Activated CD4-positive, alpha-beta T cell treated with anti-CD3 and anti-CD28 coated beads for 36 hours (primary cell): Measurements from ENCODE around the gene CERS1. TPM values are rescaled to one million over a fixed set of nuclear protein-coding genes. Genes with fewer than 3 reads are reported as not detected.

Experiments
- ATAC-seq: fragments of 200-7000 bp; cut with Tn5 transposase; one replicate; pipeline ENCODE4 v1.10.0; 2021; ENCODE audit warnings: mild to moderate bottlenecking, moderate library complexity
- CTCF ChIA-PET: fragments of 350-600 bp; sonication (Branson Sonifier 250); formaldehyde crosslinking; loops from one replicate; lab custom pipeline; 2021; ENCODE audit warnings: antibody characterized with exemption; lab: Charles Lee
- POLR2A ChIA-PET: fragments of 350-600 bp; sonication (Branson Sonifier 250); formaldehyde crosslinking; loops from one replicate; lab custom pipeline; 2021; ENCODE audit warnings: antibody characterized with exemption, inconsistent platforms; lab: Charles Lee
- DNase-seq: peaks from one replicate; pipeline ENCODE4 v3.0.0-alpha.2; 2020
- H3K27ac Mint-ChIP-seq: one replicate; pipeline ENCODE4 v1.8.0; 2021; ENCODE audit warnings: mixed read lengths
- H3K27me3 Mint-ChIP-seq: one replicate; pipeline ENCODE4 v1.8.0; 2021; ENCODE audit warnings: mixed read lengths
- H3K36me3 Mint-ChIP-seq: one replicate; pipeline ENCODE4 v1.8.0; 2021; ENCODE audit warnings: low read depth, mixed read lengths
- H3K4me1 Mint-ChIP-seq: one replicate; pipeline ENCODE4 v1.8.0; 2021; ENCODE audit warnings: mixed read lengths
- H3K4me3 Mint-ChIP-seq: one replicate; pipeline ENCODE4 v1.8.0; 2021; ENCODE audit warnings: mild to moderate bottlenecking, moderate library complexity, mixed read lengths
- H3K9me3 Mint-ChIP-seq: one replicate; pipeline ENCODE4 v1.8.0; 2021; ENCODE audit warnings: low read depth, mixed read lengths
- intact Hi-C, 2 experiments: fragments of 100-400 bp; cut with DNase I in 1 of 2; cut with micrococcal nuclease in 1 of 2; formaldehyde crosslinking; loops; one replicate each; pipeline versions ENCODE4 v1.14.2 to v1.15.1; 2022 to 2024; cut with DNase I, micrococcal nuclease
- total RNA-seq, 2 experiments: library from RNA; stranded (reverse); gene quantifications; one replicate each; pipeline ENCODE4 v1.2.3, GENCODE V29; 2021

The CERS1 gene
- total RNA-seq, 2 experiments from 2014 or later, result 0.11 to 0.16 TPM

- ATAC-seq, result no peak
- peak overlapping the region; percentile 35 for H3K4me3 Mint-ChIP-seq
- intact Hi-C loops, result no loop called here
- POLR2A ChIA-PET, result no interaction called here
- H3K27me3 Mint-ChIP-seq, result peaks cover 25% of the 10 kb centered on the region
- H3K27ac Mint-ChIP-seq, result no peak overlapping the region
- DNase-seq, result peak; percentile 26
- H3K36me3 Mint-ChIP-seq, result peaks cover 8% of the 10 kb centered on the region
- CTCF ChIA-PET, result no interaction called here
- H3K9me3 Mint-ChIP-seq, result no peaks in the 10 kb centered on the region
- H3K4me1 Mint-ChIP-seq, result peaks cover 4% of the 10 kb centered on the region
Measured at GRCh38 chr19:18896421-18896841, 473 bp upstream of the CERS1 start.

GRCh38 chr19:18895038-18895823 is 727 bp downstream of the CERS1 start:
- DNase-seq, result no peak
- H3K9me3 Mint-ChIP-seq, result no peaks in the 10 kb centered on the region
- ChIA-PET CTCF (interaction anchor here (0.6 to 0.7 kb wide), 2 partner anchors 24 to 421 kb away, joined by 3 read pairs; partner anchors contain the start of genes COPE and DDX49), POLR2A (no interaction called here)
- intact Hi-C loops, result no loop called here
- H3K27ac Mint-ChIP-seq, result no peak overlapping the region
- H3K4me3 Mint-ChIP-seq, result peak overlapping the region; percentile 35
- peaks cover 3% of the 10 kb centered on the region for H3K36me3 Mint-ChIP-seq
- ATAC-seq, result no peak
- H3K4me1 Mint-ChIP-seq, result peaks cover 4% of the 10 kb centered on the region
- peaks cover 25% of the 10 kb centered on the region for H3K27me3 Mint-ChIP-seq

- H3K27ac Mint-ChIP-seq, result no peak overlapping the region
- peaks cover 4% of the 10 kb centered on the region for H3K4me1 Mint-ChIP-seq
- ChIA-PET CTCF (no interaction called here), POLR2A (interaction anchor here (0.6 kb wide), 1 partner anchor 23 kb away, joined by 6 read pairs; no protein-coding TSS in a partner anchor)
- intact Hi-C loops, result no loop called here
- DNase-seq (no peak), ATAC-seq (no peak)
- no peaks in the 10 kb centered on the region for H3K36me3 Mint-ChIP-seq
- H3K27me3 Mint-ChIP-seq, result peaks cover 25% of the 10 kb centered on the region
- no peaks in the 10 kb centered on the region for H3K9me3 Mint-ChIP-seq
- no peak overlapping the region for H3K4me3 Mint-ChIP-seq
Measured at GRCh38 chr19:18894254-18895037, 1.5 kb downstream of the CERS1 start.

- H3K27ac Mint-ChIP-seq, result no peak overlapping the region
- H3K36me3 Mint-ChIP-seq, result no peaks in the 10 kb centered on the region
- ChIA-PET POLR2A (interaction anchor here (0.6 kb wide), 1 partner anchor 24 kb away, joined by 6 read pairs; no protein-coding TSS in a partner anchor), CTCF (no interaction called here)
- intact Hi-C loops, result no loop called here
- ATAC-seq (no peak), DNase-seq (no peak)
- H3K4me1 Mint-ChIP-seq, result peaks cover 4% of the 10 kb centered on the region
- peaks cover 25% of the 10 kb centered on the region for H3K27me3 Mint-ChIP-seq
- no peaks in the 10 kb centered on the region for H3K9me3 Mint-ChIP-seq
- no peak overlapping the region for H3K4me3 Mint-ChIP-seq
Measured at GRCh38 chr19:18893587-18894253, 2.2 kb downstream of the CERS1 start.

GRCh38 chr19:18889949-18890745 is 5.8 kb downstream of the CERS1 start:
- ChIA-PET POLR2A (no interaction called here), CTCF (interaction anchor here (0.5 kb wide), 1 partner anchor 626 kb away, joined by 3 read pairs; no protein-coding TSS in a partner anchor)
- no peak for DNase-seq
- Mint-ChIP-seq H3K36me3 (no peaks in the 10 kb centered on the region), H3K4me3 (no peak overlapping the region), H3K27ac (no peak overlapping the region), H3K4me1 (no peaks in the 10 kb centered on the region), H3K9me3 (no peaks in the 10 kb centered on the region), H3K27me3 (peaks cover 12% of the 10 kb centered on the region)
- no peak for ATAC-seq
- intact Hi-C loops, result no loop called here

GRCh38 chr19:18886972-18887371 is 9.0 kb downstream of the CERS1 start:
- H3K36me3 Mint-ChIP-seq, result no peaks in the 10 kb centered on the region
- no peaks in the 10 kb centered on the region for H3K9me3 Mint-ChIP-seq
- ChIA-PET CTCF (no interaction called here), POLR2A (no interaction called here)
- H3K27me3 Mint-ChIP-seq, result no peaks in the 10 kb centered on the region
- DNase-seq (no peak), ATAC-seq (no peak)
- no peak overlapping the region for H3K4me3 Mint-ChIP-seq
- H3K4me1 Mint-ChIP-seq, result no peaks in the 10 kb centered on the region
- intact Hi-C loops, result no loop called here
- H3K27ac Mint-ChIP-seq, result no peak overlapping the region

- Mint-ChIP-seq H3K9me3 (no peaks in the 10 kb centered on the region), H3K36me3 (no peaks in the 10 kb centered on the region), H3K4me1 (no peaks in the 10 kb centered on the region), H3K4me3 (no peak overlapping the region), H3K27ac (no peak overlapping the region), H3K27me3 (no peaks in the 10 kb centered on the region)
- DNase-seq (no peak), ATAC-seq (no peak)
- POLR2A ChIA-PET, result no interaction called here
- intact Hi-C loops, result no loop called here
- CTCF ChIA-PET, result no interaction called here
Measured at GRCh38 chr19:18883526-18884304, 12.2 kb downstream of the CERS1 start.

GRCh38 chr19:18881491-18881890 is 14.5 kb downstream of the CERS1 start:
- Mint-ChIP-seq H3K4me3 (no peak overlapping the region), H3K27ac (no peak overlapping the region), H3K4me1 (no peaks in the 10 kb centered on the region), H3K9me3 (no peaks in the 10 kb centered on the region), H3K36me3 (no peaks in the 10 kb centered on the region), H3K27me3 (no peaks in the 10 kb centered on the region)
- CTCF ChIA-PET, result interaction anchor here (0.6 to 0.7 kb wide), 2 partner anchors 177 to 408 kb away, joined by 3 to 5 read pairs; no protein-coding TSS in a partner anchor
- no peak for DNase-seq
- no peak for ATAC-seq
- POLR2A ChIA-PET, result interaction anchor here (0.9 kb wide), 1 partner anchor 11 kb away, joined by 5 read pairs; no protein-coding TSS in a partner anchor
- intact Hi-C loops, result no loop called here

GRCh38 chr19:18879579-18880373 is 16.2 kb downstream of the CERS1 start:
- H3K27me3 Mint-ChIP-seq, result no peaks in the 10 kb centered on the region
- DNase-seq, result peak; percentile 63
- CTCF ChIA-PET, result interaction anchor here (1.0 kb wide), 1 partner anchor 107 kb away, joined by 4 read pairs; no protein-coding TSS in a partner anchor
- intact Hi-C loops, result loop anchor here in 1 of 2 experiments (1.0 kb wide), 2 partner anchors 53 to 243 kb away; no protein-coding TSS in a partner anchor
- H3K4me3 Mint-ChIP-seq, result no peak overlapping the region
- ATAC-seq, result peak; percentile 77
- POLR2A ChIA-PET, result no interaction called here
- H3K4me1 Mint-ChIP-seq, result no peaks in the 10 kb centered on the region
- H3K27ac Mint-ChIP-seq, result no peak overlapping the region
- H3K9me3 Mint-ChIP-seq, result no peaks in the 10 kb centered on the region
- no peaks in the 10 kb centered on the region for H3K36me3 Mint-ChIP-seq
